HCT116 (cell line): ENCODE data around the gene TADA2B.

ENCODE experiments used
- ATF3 ChIP-seq: IDR thresholded peaks from 2 replicates; pipeline ENCODE4 v1.6.1; 2012
- CEBPB ChIP-seq: IDR thresholded peaks from 2 replicates; pipeline ENCODE4 v1.6.1; 2012; ENCODE audit warnings: low read depth
- CTCF ChIP-seq, 3 experiments: fragments of 200-600 bp in 1 of 3; sonication (generic) in 1 of 3; IDR thresholded peaks in 2 of 3; conservative IDR thresholded peaks in 1 of 3; 2 replicates each; pipeline ENCODE4 v1.5.1; 2012 to 2017; ENCODE audit warnings: low read depth in 2 of 3, low read length in 2 of 3, antibody characterized with exemption in 1 of 3, borderline replicate concordance in 1 of 3, control low read depth in 1 of 3, mild to moderate bottlenecking in 1 of 3, mixed read lengths in 1 of 3, mixed run types in 1 of 3, moderate library complexity in 1 of 3; ENCODE audit not compliant: insufficient read depth in 1 of 3
- EZH2 ChIP-seq: fragments of 200-600 bp; sonication (generic); IDR thresholded peaks from 2 replicates; pipeline ENCODE4 v1.6.1; 2017; ENCODE audit warnings: antibody characterized with exemption, mixed run types
- EZH2phosphoT487 ChIP-seq: fragments of 200-600 bp; IDR thresholded peaks from 2 replicates; pipeline ENCODE4 v1.6.1; 2018; ENCODE audit warnings: antibody characterized with exemption, borderline replicate concordance
- FOSL1 ChIP-seq: IDR thresholded peaks from 2 replicates; pipeline ENCODE4 v1.6.1; 2012; ENCODE audit warnings: low read depth
- JUND ChIP-seq: IDR thresholded peaks from 2 replicates; pipeline ENCODE4 v1.6.1; 2012
- POLR2A ChIP-seq: IDR thresholded peaks from 2 replicates; pipeline ENCODE4 v1.7.0; 2011; ENCODE audit warnings: borderline replicate concordance; ENCODE audit not compliant: insufficient read depth, insufficient read length; ENCODE audit errors: extremely low read depth
- POLR2AphosphoS5 ChIP-seq: IDR thresholded peaks from 2 replicates; pipeline ENCODE4 v1.6.1; 2011; ENCODE audit warnings: mild to moderate bottlenecking, low read depth, low read length, moderate library complexity
- RAD21 ChIP-seq: IDR thresholded peaks from 2 replicates; pipeline ENCODE4 v1.6.1; 2012; ENCODE audit warnings: low read depth, mild to moderate bottlenecking
- ZBTB33 ChIP-seq: IDR thresholded peaks from 2 replicates; pipeline ENCODE4 v1.6.1; 2011; ENCODE audit warnings: mild to moderate bottlenecking, low read length, moderate library complexity; ENCODE audit not compliant: insufficient replicate concordance; ENCODE audit errors: extremely low read depth
- ZNF274 ChIP-seq: fragments of 200-500 bp; sonication (Bioruptor generic); IDR thresholded peaks from 2 replicates; pipeline ENCODE4 v1.6.1; 2014; ENCODE audit warnings: mild to moderate bottlenecking, low read depth, low read length, inconsistent platforms

GRCh38 chr4:7073526-7074390 is 30.6 kb downstream of the TADA2B start:
- TF ChIP-seq CTCF (IDR thresholded peaks at IDR 0.05 in 2 of 3, conservative IDR thresholded peaks at IDR 0.05 in 1 of 3; ENCODE audit: borderline replicate concordance in 1 of 3, insufficient read depth in 1 of 3, low read depth in 2 of 3, low read length in 2 of 3), result no peak
- no peak for TF ChIP-seq RAD21
- no peak for TF ChIP-seq POLR2A
- no peak for TF ChIP-seq ZNF274
- no peak for TF ChIP-seq FOSL1
- TF ChIP-seq POLR2AphosphoS5, result no peak
- no peak for TF ChIP-seq JUND
- no peak for TF ChIP-seq CEBPB
- no peak for TF ChIP-seq ATF3
- TF ChIP-seq EZH2phosphoT487, result no peak
- no peak for TF ChIP-seq EZH2
- no peak for TF ChIP-seq ZBTB33
